ENCODE results near the gene TMEM235. TPM values are rescaled to one million over a fixed set of nuclear protein-coding genes. Genes with fewer than 3 reads are reported as not detected.
A peak's percentile ranks its signal among the peaks of the same experiment; 100 is the strongest.

The TMEM235 gene
- polyA plus RNA-seq, 1 of the 3 experiments (the other 2 are of a cell fraction), result not detected

DNA sequence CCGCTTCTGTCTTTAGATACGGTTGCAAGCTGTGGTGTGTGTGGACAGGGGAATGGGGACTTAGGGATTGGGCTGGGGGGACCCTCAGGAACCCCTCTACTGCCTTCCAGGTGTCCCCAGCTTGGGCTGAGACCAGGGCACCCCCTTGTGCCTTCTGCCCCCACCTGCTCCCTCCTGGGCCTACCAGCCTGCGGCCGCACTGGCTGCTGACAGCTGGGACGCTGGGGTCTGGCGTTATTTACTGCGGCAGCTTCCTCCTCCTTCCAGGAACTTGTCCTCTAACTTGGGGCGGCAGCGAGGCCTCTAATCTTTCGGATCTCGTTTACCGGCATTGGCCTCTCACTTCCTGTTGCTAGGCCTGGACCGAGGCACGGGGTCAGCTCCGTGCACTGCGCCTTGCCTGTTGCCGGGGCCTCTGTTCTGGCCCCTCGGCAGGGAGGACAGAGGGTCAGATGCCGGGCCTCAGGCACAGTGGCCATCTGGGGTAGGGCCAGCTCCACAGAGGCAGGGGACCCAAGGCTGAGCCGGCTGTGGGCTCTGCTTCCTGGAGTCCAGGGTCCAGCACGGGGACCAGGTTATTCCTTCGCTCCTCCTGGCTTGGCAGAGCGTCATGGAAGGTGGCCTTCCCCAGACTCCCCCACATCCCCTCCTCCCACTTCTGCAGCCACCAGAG is 31.8 kb downstream of the TMEM235 start:
- peak overlapping the region in 1 of 2 experiments; percentile 95; a peak in 2 of 4 replicates for H3K27ac ChIP-seq (ENCODE audit: low read depth in 2 of 2, low read length in 1 of 2)
- DNase-seq, result peak; percentile 90
- H3K79me2 ChIP-seq (ENCODE audit: insufficient read depth), result no peaks in the 10 kb centered on the region
- CTCF ChIA-PET, result interaction anchor here (1.2 to 6.7 kb wide), 5 partner anchors 12 to 159 kb away, joined by 3 to 60 read pairs (median 3); no protein-coding TSS in a partner anchor
- H3K9me2 ChIP-seq, result no peaks in the 10 kb centered on the region
- no peaks in the 10 kb centered on the region for H3F3A ChIP-seq (replicated peaks; ENCODE audit: insufficient read depth)
- H3K9ac ChIP-seq, result no peak overlapping the region
- peak overlapping the region; percentile 70; the same call in 1 of the 2 replicates for H2AFZ ChIP-seq (ENCODE audit: low read depth)
- H3K4me1 ChIP-seq (ENCODE audit: control insufficient read depth in 1 of 2, insufficient read depth in 2 of 2, low read depth in 1 of 2, low read length in 1 of 2), result peaks cover 4 to 60% of the 10 kb centered on the region in 2 experiments; a peak in 2 of 4 replicates
- TF ChIP-seq GATA2 (CRISPR knock-in tag; IDR thresholded peaks at IDR 0.05), result peak; percentile 89
- TF ChIP-seq CHD2 (IDR thresholded peaks at IDR 0.05; ENCODE audit: low read length, partially characterized antibody), result peak; percentile 54
- TF ChIP-seq, protein P1, sequence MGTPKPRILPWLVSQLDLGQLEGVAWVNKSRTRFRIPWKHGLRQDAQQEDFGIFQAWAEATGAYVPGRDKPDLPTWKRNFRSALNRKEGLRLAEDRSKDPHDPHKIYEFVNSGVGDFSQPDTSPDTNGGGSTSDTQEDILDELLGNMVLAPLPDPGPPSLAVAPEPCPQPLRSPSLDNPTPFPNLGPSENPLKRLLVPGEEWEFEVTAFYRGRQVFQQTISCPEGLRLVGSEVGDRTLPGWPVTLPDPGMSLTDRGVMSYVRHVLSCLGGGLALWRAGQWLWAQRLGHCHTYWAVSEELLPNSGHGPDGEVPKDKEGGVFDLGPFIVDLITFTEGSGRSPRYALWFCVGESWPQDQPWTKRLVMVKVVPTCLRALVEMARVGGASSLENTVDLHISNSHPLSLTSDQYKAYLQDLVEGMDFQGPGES (IDR thresholded peaks at IDR 0.05; ENCODE audit: low read depth, low read length), result no peak
- peak in 1 of 2 experiments; percentile 91; a peak in 2 of 4 replicates for TF ChIP-seq EP300 (IDR thresholded peaks at IDR 0.05; ENCODE audit: borderline replicate concordance in 1 of 2, low read depth in 1 of 2, low read length in 1 of 2)
- TF ChIP-seq RCOR1 (IDR thresholded peaks at IDR 0.05; ENCODE audit: low read length), result peak; percentile 47; the same call in 1 of the 2 replicates
- peak; percentile 13; the same call in 1 of the 2 replicates for TF ChIP-seq SMC3 (IDR thresholded peaks at IDR 0.05; ENCODE audit: low read depth, low read length)
- peak; percentile 51; the same call in 1 of the 2 replicates for TF ChIP-seq RFX5 (IDR thresholded peaks at IDR 0.05; ENCODE audit: low read length)
- TF ChIP-seq GABPA (IDR thresholded peaks at IDR 0.05; ENCODE audit: low read depth), result no peak
- TF ChIP-seq FOXM1 (IDR thresholded peaks at IDR 0.05; ENCODE audit: low read depth), result no peak
- peak; percentile 73 for TF ChIP-seq MXI1 (IDR thresholded peaks at IDR 0.05; ENCODE audit: low read depth, low read length)
- peak; percentile 84 for TF ChIP-seq FOXJ3 (CRISPR knock-in tag; IDR thresholded peaks at IDR 0.05)
- no peak for TF ChIP-seq FOSL2 (IDR thresholded peaks at IDR 0.05; ENCODE audit: borderline replicate concordance, low read depth)
- TF ChIP-seq, protein P2, sequence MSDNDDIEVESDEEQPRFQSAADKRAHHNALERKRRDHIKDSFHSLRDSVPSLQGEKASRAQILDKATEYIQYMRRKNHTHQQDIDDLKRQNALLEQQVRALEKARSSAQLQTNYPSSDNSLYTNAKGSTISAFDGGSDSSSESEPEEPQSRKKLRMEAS (IDR thresholded peaks at IDR 0.05; ENCODE audit: low read depth), result no peak
- H3K27me3 ChIP-seq (ENCODE audit: insufficient read depth), result no peaks in the 10 kb centered on the region
- no peaks in the 10 kb centered on the region for H4K20me1 ChIP-seq (ENCODE audit: insufficient read depth)
- POLR2A ChIA-PET, result interaction anchor here (0.7 to 1.9 kb wide), 6 partner anchors 9 to 519 kb away, joined by 3 to 10 read pairs (median 4); partner anchors contain the start of gene CYTH1
- WGBS (ENCODE audit: low lambda C conversion rate), result 61% methylated on average over 17 of the region's 23 CpGs
- no peak overlapping the region for H3K4me2 ChIP-seq
- H3K9me3 ChIP-seq, result no peaks in the 10 kb centered on the region
- H3K36me3 ChIP-seq (replicated peaks in 1 of 2; ENCODE audit: control insufficient read depth in 1 of 2, insufficient read depth in 2 of 2, low read length in 1 of 2), result no peaks in the 10 kb centered on the region
- H3K4me3 ChIP-seq (ENCODE audit: low read depth in 2 of 2, low read length in 1 of 2), result no peak overlapping the region

DNA sequence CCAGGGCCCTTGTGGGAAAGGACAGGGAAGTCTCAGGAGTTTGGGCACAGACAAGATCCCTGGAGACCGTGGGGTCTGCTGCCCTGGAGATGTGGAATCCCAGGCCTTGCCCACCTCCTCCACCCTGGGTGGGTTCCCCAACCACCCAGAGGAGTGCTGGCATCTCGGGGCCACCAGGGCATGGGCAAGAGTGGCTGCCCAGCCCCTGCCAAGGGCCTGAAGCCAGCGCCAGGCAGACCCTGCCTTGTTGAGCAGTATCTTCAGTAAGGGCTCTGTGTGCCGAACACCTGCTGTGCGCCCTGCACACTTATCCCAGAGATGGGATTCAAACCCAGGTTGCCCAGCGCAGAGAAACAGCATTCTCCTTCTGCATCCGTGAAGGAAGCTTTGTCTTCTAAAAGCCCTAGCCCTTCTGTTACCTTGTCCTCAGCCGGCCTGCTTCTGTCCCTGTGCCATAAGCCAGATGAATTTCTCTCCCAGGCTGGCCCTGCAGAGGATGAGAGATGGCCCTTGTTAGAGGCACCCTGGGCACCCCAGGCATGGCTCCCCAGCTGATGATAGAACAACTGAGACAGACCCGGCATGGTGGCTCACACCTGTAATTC is 32.4 kb downstream of the TMEM235 start:
- CTCF ChIA-PET, result interaction anchor here (1.2 to 6.7 kb wide), 4 partner anchors 12 to 158 kb away, joined by 3 to 60 read pairs (median 6); no protein-coding TSS in a partner anchor
- 91% methylated on average over 8 of the region's 9 CpGs for WGBS (ENCODE audit: low lambda C conversion rate)
- no peak overlapping the region for H3K4me3 ChIP-seq (ENCODE audit: low read depth in 2 of 2, low read length in 1 of 2)
- no peaks in the 10 kb centered on the region for H3K9me2 ChIP-seq
- no peak for DNase-seq
- peak overlapping the region; percentile 70; the same call in 1 of the 2 replicates for H2AFZ ChIP-seq (ENCODE audit: low read depth)
- H4K20me1 ChIP-seq (ENCODE audit: insufficient read depth), result no peaks in the 10 kb centered on the region
- H3F3A ChIP-seq (replicated peaks; ENCODE audit: insufficient read depth), result no peaks in the 10 kb centered on the region
- H3K79me2 ChIP-seq (ENCODE audit: insufficient read depth), result no peaks in the 10 kb centered on the region
- H3K4me1 ChIP-seq (ENCODE audit: control insufficient read depth in 1 of 2, insufficient read depth in 2 of 2, low read depth in 1 of 2, low read length in 1 of 2), result peaks cover 0 to 62% of the 10 kb centered on the region in 2 experiments; a peak in 2 of 4 replicates
- H3K27me3 ChIP-seq (ENCODE audit: insufficient read depth), result no peaks in the 10 kb centered on the region
- peak overlapping the region in 1 of 2 experiments; percentile 95; a peak in 2 of 4 replicates for H3K27ac ChIP-seq (ENCODE audit: low read depth in 2 of 2, low read length in 1 of 2)
- POLR2A ChIA-PET, result interaction anchor here (1.1 to 1.9 kb wide), 5 partner anchors 10 to 39 kb away, joined by 3 to 10 read pairs (median 5); no protein-coding TSS in a partner anchor
- no peaks in the 10 kb centered on the region for H3K9me3 ChIP-seq
- no peak overlapping the region for H3K4me2 ChIP-seq
- no peak overlapping the region for H3K9ac ChIP-seq
- TF ChIP-seq, protein P3, sequence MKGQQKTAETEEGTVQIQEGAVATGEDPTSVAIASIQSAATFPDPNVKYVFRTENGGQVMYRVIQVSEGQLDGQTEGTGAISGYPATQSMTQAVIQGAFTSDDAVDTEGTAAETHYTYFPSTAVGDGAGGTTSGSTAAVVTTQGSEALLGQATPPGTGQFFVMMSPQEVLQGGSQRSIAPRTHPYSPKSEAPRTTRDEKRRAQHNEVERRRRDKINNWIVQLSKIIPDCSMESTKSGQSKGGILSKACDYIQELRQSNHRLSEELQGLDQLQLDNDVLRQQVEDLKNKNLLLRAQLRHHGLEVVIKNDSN (IDR thresholded peaks at IDR 0.05; ENCODE audit: borderline replicate concordance, low read depth), result no peak
- TF ChIP-seq POLR2AphosphoS5 (IDR thresholded peaks at IDR 0.05; ENCODE audit: low read depth, low read length), result no peak
- TF ChIP-seq ELF1 (IDR thresholded peaks at IDR 0.05), result no peak
- TF ChIP-seq, protein P4, sequence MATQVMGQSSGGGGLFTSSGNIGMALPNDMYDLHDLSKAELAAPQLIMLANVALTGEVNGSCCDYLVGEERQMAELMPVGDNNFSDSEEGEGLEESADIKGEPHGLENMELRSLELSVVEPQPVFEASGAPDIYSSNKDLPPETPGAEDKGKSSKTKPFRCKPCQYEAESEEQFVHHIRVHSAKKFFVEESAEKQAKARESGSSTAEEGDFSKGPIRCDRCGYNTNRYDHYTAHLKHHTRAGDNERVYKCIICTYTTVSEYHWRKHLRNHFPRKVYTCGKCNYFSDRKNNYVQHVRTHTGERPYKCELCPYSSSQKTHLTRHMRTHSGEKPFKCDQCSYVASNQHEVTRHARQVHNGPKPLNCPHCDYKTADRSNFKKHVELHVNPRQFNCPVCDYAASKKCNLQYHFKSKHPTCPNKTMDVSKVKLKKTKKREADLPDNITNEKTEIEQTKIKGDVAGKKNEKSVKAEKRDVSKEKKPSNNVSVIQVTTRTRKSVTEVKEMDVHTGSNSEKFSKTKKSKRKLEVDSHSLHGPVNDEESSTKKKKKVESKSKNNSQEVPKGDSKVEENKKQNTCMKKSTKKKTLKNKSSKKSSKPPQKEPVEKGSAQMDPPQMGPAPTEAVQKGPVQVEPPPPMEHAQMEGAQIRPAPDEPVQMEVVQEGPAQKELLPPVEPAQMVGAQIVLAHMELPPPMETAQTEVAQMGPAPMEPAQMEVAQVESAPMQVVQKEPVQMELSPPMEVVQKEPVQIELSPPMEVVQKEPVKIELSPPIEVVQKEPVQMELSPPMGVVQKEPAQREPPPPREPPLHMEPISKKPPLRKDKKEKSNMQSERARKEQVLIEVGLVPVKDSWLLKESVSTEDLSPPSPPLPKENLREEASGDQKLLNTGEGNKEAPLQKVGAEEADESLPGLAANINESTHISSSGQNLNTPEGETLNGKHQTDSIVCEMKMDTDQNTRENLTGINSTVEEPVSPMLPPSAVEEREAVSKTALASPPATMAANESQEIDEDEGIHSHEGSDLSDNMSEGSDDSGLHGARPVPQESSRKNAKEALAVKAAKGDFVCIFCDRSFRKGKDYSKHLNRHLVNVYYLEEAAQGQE (IDR thresholded peaks at IDR 0.05; ENCODE audit: low read depth, low read length), result no peak
- H3K36me3 ChIP-seq (replicated peaks in 1 of 2; ENCODE audit: control insufficient read depth in 1 of 2, insufficient read depth in 2 of 2, low read length in 1 of 2), result no peaks in the 10 kb centered on the region

All from SK-N-SH (cell line).